K562 (cell line): Measurements from ENCODE around the gene C11orf65. TPM values are rescaled to one million over a fixed set of nuclear protein-coding genes. Genes with fewer than 3 reads are reported as not detected.

ENCODE experiments used
- CAMTA2 ChIP-seq: fragments of 250-450 bp; sonication (Bioruptor Pico); conservative IDR thresholded peaks from 2 replicates; pipeline ENCODE4 v1.5.1; 2022
- E2F3 ChIP-seq: fragments of 250-450 bp; sonication (Bioruptor Pico); IDR thresholded peaks from 2 replicates; pipeline ENCODE4 v1.4.0; 2020; ENCODE audit warnings: mild to moderate bottlenecking
- EHMT2 ChIP-seq: fragments of 450-650 bp; IDR thresholded peaks from 2 replicates; pipeline ENCODE4 v1.6.1; 2018; ENCODE audit warnings: antibody characterized with exemption
- KLF16 ChIP-seq: IDR thresholded peaks from 2 replicates; pipeline ENCODE4 v1.6.1; 2016; ENCODE audit warnings: antibody characterized with exemption
- LARP7 ChIP-seq: fragments of 450-650 bp; IDR thresholded peaks from 2 replicates; pipeline ENCODE4 v1.6.1; 2016
- NR3C1 ChIP-seq: sonication (generic); formaldehyde crosslinking; IDR thresholded peaks from 2 replicates; pipeline ENCODE4 v1.8.1; 2022; ENCODE audit warnings: missing genetic modification reagents
- PHF8 ChIP-seq: fragments of 200-600 bp; sonication (generic); IDR thresholded peaks from 2 replicates; pipeline ENCODE4 v1.6.1; 2012; ENCODE audit warnings: mixed run types, mild to moderate bottlenecking, inconsistent platforms, low read length, moderate library complexity, borderline replicate concordance
- PURB ChIP-seq: sonication (generic); formaldehyde crosslinking; IDR thresholded peaks from 2 replicates; pipeline ENCODE4 v1.9.0; 2021; ENCODE audit warnings: low read depth, mild to moderate bottlenecking, missing genetic modification reagents
- SNIP1 ChIP-seq: fragments of 450-650 bp; IDR thresholded peaks from 2 replicates; pipeline ENCODE4 v1.7.1; 2017; ENCODE audit warnings: low read depth, mild to moderate bottlenecking
- TAF15 ChIP-seq: fragments of 200-400 bp; formaldehyde crosslinking; IDR thresholded peaks from 2 replicates; pipeline ENCODE4 v1.6.1; 2017; ENCODE audit warnings: mild to moderate bottlenecking, low read depth, low read length, moderate library complexity
- ZBTB8A ChIP-seq: fragments of 450-650 bp; IDR thresholded peaks from 2 replicates; pipeline ENCODE4 v1.6.1; 2018; ENCODE audit warnings: mild to moderate bottlenecking, moderate library complexity; ENCODE audit not compliant: partially characterized antibody
- ZC3H8 ChIP-seq: fragments of 450-650 bp; IDR thresholded peaks from 2 replicates; pipeline ENCODE4 v1.6.1; 2017
- polyA plus RNA-seq, 8 experiments: library from polyadenylated mRNA; depleted of rRNA in 4 of 8; stranded (reverse) in 5 of 8; unstranded in 3 of 8; fragments of >200 nt; fragmentation: Nextera tagmentation in 2 of 8; fragmentation: Illumina TruSeq in 1 of 8; extraction: Ambion mirVana in 2 of 8; extraction: Trizol in 1 of 8; gene quantifications; 2 replicates each; pipeline versions ENCODE4 v1.2.1 to v1.2.3, GENCODE V29; 2011 to 2014; ENCODE audit warnings: inconsistent platforms in 1 of 8, missing spikeins in 1 of 8
- total RNA-seq, 7 experiments: library from RNA; depleted of rRNA in 6 of 7; stranded (reverse); fragments of >200 nt in 6 of 7; fragmentation: Illumina TruSeq in 2 of 7; extraction: Trizol in 2 of 7; gene quantifications; 2 replicates each; pipeline versions ENCODE4 v1.2.1 to v1.2.3, GENCODE V29; 2011 to 2021; ENCODE audit warnings: low replicate concordance in 1 of 7
- TF ChIP-seq, protein P1 (sequence below): fragments of 250-450 bp; sonication (Bioruptor Pico); IDR thresholded peaks from 2 replicates; pipeline ENCODE4 v1.8.0; 2022; ENCODE audit warnings: inconsistent platforms
- TF ChIP-seq, protein P2 (sequence below): fragments of 250-450 bp; sonication (Bioruptor Pico); IDR thresholded peaks from 2 replicates; pipeline ENCODE4 v1.4.0; 2020; ENCODE audit warnings: mild to moderate bottlenecking, moderate library complexity
- TF ChIP-seq, protein P3 (sequence below): fragments of 200-800 bp; sonication (Bioruptor generic); IDR thresholded peaks from 2 replicates; pipeline ENCODE4 v1.6.1; 2017; ENCODE audit warnings: missing genetic modification characterization, missing compliant biosample characterization
- TF ChIP-seq, protein P4 (sequence below): fragments of 250-450 bp; sonication (Bioruptor Pico); IDR thresholded peaks from 2 replicates; pipeline ENCODE4 v1.5.0; 2021
- TF ChIP-seq, protein P5 (sequence below): fragments of 450-650 bp; IDR thresholded peaks from 2 replicates; pipeline ENCODE4 v1.6.1; 2017; ENCODE audit warnings: mild to moderate bottlenecking, moderate library complexity
- TF ChIP-seq, protein P6 (sequence below): fragments of 250-450 bp; sonication (Bioruptor Pico); IDR thresholded peaks from 2 replicates; pipeline ENCODE4 v1.8.0; 2022; ENCODE audit warnings: inconsistent platforms, mild to moderate bottlenecking, moderate library complexity, borderline replicate concordance
- TF ChIP-seq, protein P7 (sequence below): sonication (generic); IDR thresholded peaks from 2 replicates; pipeline ENCODE4 v1.6.1; 2016

C11orf65 gene
- total and polyA plus RNA-seq, 9 of the 15 experiments (the other 6 are each of a cell fraction or from before 2014, with no cell fraction given) = 1.0 to 2.1 (median 1.2) TPM

DNA sequence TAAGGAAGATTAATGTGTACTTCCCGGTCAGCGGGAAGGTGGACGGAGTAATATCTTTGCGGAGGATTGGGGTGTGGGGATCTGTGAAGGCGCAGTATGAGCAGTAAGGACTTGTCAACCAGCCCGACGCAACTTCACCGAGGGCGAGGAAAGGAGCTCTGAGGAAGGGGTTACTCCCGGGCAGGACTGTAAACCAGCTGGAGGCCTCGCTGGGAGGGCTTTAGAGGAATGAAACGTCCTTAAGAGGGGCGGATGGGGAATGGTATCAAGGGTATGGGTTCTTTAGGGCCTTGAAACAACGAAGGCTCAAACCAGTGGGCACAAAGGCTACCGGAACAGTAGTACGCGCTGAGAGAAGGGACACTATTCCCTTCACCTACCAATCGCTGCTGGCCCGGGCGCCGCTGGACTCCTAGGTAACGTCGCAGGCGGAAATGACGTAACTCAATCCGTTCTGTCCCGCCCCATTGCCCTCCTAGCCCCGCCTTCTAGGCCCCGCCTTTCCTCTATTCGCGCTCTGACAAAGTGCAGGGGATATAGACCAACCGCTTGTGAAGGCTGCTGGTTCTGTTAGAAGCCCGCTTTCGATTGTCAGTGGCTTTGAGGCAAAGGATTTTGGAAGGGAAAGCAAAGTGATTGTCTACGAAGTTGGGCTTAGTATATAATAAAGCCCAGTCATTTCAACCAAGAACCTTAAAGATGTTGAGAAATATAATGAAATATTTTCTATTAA, at the start of gene C11orf65 (continued):
- TF ChIP-seq, protein P1, sequence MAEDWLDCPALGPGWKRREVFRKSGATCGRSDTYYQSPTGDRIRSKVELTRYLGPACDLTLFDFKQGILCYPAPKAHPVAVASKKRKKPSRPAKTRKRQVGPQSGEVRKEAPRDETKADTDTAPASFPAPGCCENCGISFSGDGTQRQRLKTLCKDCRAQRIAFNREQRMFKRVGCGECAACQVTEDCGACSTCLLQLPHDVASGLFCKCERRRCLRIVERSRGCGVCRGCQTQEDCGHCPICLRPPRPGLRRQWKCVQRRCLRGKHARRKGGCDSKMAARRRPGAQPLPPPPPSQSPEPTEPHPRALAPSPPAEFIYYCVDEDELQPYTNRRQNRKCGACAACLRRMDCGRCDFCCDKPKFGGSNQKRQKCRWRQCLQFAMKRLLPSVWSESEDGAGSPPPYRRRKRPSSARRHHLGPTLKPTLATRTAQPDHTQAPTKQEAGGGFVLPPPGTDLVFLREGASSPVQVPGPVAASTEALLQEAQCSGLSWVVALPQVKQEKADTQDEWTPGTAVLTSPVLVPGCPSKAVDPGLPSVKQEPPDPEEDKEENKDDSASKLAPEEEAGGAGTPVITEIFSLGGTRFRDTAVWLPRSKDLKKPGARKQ (CRISPR knock-in tag) = no peak
- TF ChIP-seq ZC3H8 = 0 out of 2 replicates have a peak, but pooled peaks have one; percentile 47
- TF ChIP-seq PHF8 = peak; percentile 99
- TF ChIP-seq, protein P2, sequence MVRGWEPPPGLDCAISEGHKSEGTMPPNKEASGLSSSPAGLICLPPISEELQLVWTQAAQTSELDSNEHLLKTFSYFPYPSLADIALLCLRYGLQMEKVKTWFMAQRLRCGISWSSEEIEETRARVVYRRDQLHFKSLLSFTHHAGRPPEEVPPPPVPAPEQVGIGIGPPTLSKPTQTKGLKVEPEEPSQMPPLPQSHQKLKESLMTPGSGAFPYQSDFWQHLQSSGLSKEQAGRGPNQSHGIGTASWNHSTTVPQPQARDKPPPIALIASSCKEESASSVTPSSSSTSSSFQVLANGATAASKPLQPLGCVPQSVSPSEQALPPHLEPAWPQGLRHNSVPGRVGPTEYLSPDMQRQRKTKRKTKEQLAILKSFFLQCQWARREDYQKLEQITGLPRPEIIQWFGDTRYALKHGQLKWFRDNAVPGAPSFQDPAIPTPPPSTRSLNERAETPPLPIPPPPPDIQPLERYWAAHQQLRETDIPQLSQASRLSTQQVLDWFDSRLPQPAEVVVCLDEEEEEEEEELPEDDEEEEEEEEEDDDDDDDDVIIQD = no peak
- TF ChIP-seq TAF15 = no peak
- TF ChIP-seq SNIP1 = no peak
- no peak for TF ChIP-seq E2F3
- TF ChIP-seq CAMTA2 (CRISPR knock-in tag) = no peak
- TF ChIP-seq KLF16 = no peak
- TF ChIP-seq, protein P3, sequence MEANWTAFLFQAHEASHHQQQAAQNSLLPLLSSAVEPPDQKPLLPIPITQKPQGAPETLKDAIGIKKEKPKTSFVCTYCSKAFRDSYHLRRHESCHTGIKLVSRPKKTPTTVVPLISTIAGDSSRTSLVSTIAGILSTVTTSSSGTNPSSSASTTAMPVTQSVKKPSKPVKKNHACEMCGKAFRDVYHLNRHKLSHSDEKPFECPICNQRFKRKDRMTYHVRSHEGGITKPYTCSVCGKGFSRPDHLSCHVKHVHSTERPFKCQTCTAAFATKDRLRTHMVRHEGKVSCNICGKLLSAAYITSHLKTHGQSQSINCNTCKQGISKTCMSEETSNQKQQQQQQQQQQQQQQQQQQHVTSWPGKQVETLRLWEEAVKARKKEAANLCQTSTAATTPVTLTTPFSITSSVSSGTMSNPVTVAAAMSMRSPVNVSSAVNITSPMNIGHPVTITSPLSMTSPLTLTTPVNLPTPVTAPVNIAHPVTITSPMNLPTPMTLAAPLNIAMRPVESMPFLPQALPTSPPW = peak; percentile 92
- TF ChIP-seq EHMT2 = no peak
- no peak for TF ChIP-seq NR3C1 (CRISPR knock-in tag)
- TF ChIP-seq LARP7 = peak; percentile 81; the same call in 1 of the 2 replicates
- TF ChIP-seq, protein P4, sequence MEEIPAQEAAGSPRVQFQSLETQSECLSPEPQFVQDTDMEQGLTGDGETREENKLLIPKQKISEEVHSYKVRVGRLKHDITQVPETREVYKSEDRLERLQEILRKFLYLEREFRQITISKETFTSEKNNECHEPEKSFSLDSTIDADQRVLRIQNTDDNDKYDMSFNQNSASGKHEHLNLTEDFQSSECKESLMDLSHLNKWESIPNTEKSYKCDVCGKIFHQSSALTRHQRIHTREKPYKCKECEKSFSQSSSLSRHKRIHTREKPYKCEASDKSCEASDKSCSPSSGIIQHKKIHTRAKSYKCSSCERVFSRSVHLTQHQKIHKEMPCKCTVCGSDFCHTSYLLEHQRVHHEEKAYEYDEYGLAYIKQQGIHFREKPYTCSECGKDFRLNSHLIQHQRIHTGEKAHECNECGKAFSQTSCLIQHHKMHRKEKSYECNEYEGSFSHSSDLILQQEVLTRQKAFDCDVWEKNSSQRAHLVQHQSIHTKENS (CRISPR knock-in tag) = no peak
- no peak for TF ChIP-seq PURB (CRISPR knock-in tag)
- TF ChIP-seq ZBTB8A = no peak
- TF ChIP-seq, protein P5, sequence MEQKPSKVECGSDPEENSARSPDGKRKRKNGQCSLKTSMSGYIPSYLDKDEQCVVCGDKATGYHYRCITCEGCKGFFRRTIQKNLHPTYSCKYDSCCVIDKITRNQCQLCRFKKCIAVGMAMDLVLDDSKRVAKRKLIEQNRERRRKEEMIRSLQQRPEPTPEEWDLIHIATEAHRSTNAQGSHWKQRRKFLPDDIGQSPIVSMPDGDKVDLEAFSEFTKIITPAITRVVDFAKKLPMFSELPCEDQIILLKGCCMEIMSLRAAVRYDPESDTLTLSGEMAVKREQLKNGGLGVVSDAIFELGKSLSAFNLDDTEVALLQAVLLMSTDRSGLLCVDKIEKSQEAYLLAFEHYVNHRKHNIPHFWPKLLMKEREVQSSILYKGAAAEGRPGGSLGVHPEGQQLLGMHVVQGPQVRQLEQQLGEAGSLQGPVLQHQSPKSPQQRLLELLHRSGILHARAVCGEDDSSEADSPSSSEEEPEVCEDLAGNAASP = no peak
- TF ChIP-seq, protein P6, sequence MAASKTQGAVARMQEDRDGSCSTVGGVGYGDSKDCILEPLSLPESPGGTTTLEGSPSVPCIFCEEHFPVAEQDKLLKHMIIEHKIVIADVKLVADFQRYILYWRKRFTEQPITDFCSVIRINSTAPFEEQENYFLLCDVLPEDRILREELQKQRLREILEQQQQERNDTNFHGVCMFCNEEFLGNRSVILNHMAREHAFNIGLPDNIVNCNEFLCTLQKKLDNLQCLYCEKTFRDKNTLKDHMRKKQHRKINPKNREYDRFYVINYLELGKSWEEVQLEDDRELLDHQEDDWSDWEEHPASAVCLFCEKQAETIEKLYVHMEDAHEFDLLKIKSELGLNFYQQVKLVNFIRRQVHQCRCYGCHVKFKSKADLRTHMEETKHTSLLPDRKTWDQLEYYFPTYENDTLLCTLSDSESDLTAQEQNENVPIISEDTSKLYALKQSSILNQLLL (CRISPR knock-in tag) = no peak
- TF ChIP-seq, protein P7, sequence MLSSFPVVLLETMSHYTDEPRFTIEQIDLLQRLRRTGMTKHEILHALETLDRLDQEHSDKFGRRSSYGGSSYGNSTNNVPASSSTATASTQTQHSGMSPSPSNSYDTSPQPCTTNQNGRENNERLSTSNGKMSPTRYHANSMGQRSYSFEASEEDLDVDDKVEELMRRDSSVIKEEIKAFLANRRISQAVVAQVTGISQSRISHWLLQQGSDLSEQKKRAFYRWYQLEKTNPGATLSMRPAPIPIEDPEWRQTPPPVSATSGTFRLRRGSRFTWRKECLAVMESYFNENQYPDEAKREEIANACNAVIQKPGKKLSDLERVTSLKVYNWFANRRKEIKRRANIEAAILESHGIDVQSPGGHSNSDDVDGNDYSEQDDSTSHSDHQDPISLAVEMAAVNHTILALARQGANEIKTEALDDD = peak; percentile 49; the same call in 1 of the 2 replicates
